GM23338 (cell line): ENCODE results near the gene NIT1.

Experiments used
- EZH2 ChIP-seq: fragments of 200-600 bp; sonication (generic); IDR thresholded peaks from one replicate; pipeline ENCODE4 v1.8.0; 2017; ENCODE audit warnings: antibody characterized with exemption, mild to moderate bottlenecking, low read depth; ENCODE audit not compliant: unreplicated experiment
- EZH2phosphoT487 ChIP-seq: fragments of 200-600 bp; sonication (generic); IDR thresholded peaks from one replicate; pipeline ENCODE4 v1.8.1; 2018; ENCODE audit warnings: antibody characterized with exemption; ENCODE audit not compliant: unreplicated experiment
- POLR2AphosphoS5 ChIP-seq: IDR thresholded peaks from 2 replicates; pipeline ENCODE4 v1.6.1; 2016; ENCODE audit warnings: antibody characterized with exemption, low read depth
- TF ChIP-seq, protein P1 (sequence below), 2 experiments: fragments of 200-600 bp in 1 of 2; sonication (generic) in 1 of 2; conservative IDR thresholded peaks; 2 replicates each; pipeline versions ENCODE4 v1.5.1 to v1.6.1; 2016 to 2017; ENCODE audit warnings: antibody characterized with exemption in 2 of 2, low read depth in 2 of 2, mild to moderate bottlenecking in 2 of 2, moderate library complexity in 1 of 2
- TF ChIP-seq, protein P2 (sequence below): IDR thresholded peaks from one replicate; pipeline ENCODE4 v1.6.1; 2018; ENCODE audit warnings: antibody characterized with exemption; ENCODE audit not compliant: unreplicated experiment

GRCh38 chr1:161138431-161138830 is 20.5 kb downstream of the NIT1 start:
- TF ChIP-seq, protein P1, sequence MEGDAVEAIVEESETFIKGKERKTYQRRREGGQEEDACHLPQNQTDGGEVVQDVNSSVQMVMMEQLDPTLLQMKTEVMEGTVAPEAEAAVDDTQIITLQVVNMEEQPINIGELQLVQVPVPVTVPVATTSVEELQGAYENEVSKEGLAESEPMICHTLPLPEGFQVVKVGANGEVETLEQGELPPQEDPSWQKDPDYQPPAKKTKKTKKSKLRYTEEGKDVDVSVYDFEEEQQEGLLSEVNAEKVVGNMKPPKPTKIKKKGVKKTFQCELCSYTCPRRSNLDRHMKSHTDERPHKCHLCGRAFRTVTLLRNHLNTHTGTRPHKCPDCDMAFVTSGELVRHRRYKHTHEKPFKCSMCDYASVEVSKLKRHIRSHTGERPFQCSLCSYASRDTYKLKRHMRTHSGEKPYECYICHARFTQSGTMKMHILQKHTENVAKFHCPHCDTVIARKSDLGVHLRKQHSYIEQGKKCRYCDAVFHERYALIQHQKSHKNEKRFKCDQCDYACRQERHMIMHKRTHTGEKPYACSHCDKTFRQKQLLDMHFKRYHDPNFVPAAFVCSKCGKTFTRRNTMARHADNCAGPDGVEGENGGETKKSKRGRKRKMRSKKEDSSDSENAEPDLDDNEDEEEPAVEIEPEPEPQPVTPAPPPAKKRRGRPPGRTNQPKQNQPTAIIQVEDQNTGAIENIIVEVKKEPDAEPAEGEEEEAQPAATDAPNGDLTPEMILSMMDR (conservative IDR thresholded peaks at IDR 0.05; ENCODE audit: low read depth in 2 of 2): no peak
- TF ChIP-seq EZH2 (no peak), POLR2AphosphoS5 (no peak), EZH2phosphoT487 (no peak)
- TF ChIP-seq, protein P2, sequence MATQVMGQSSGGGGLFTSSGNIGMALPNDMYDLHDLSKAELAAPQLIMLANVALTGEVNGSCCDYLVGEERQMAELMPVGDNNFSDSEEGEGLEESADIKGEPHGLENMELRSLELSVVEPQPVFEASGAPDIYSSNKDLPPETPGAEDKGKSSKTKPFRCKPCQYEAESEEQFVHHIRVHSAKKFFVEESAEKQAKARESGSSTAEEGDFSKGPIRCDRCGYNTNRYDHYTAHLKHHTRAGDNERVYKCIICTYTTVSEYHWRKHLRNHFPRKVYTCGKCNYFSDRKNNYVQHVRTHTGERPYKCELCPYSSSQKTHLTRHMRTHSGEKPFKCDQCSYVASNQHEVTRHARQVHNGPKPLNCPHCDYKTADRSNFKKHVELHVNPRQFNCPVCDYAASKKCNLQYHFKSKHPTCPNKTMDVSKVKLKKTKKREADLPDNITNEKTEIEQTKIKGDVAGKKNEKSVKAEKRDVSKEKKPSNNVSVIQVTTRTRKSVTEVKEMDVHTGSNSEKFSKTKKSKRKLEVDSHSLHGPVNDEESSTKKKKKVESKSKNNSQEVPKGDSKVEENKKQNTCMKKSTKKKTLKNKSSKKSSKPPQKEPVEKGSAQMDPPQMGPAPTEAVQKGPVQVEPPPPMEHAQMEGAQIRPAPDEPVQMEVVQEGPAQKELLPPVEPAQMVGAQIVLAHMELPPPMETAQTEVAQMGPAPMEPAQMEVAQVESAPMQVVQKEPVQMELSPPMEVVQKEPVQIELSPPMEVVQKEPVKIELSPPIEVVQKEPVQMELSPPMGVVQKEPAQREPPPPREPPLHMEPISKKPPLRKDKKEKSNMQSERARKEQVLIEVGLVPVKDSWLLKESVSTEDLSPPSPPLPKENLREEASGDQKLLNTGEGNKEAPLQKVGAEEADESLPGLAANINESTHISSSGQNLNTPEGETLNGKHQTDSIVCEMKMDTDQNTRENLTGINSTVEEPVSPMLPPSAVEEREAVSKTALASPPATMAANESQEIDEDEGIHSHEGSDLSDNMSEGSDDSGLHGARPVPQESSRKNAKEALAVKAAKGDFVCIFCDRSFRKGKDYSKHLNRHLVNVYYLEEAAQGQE: no peak
